Tongue (tissue), 2 donors: ENCODE results near the gene STK32B. TPM values are rescaled to one million over a fixed set of nuclear protein-coding genes. Genes with fewer than 3 reads are reported as not detected.
"Not testable (repeated sequence)": the region's sequence is repeated elsewhere in the genome, so short reads cannot be mapped to it uniquely, and the experiment has no call there.

ENCODE experiments used
- DNase-seq: peaks from one replicate; pipeline ENCODE4 v3.0.0-alpha.2; 2015
- total RNA-seq: library from RNA; depleted of rRNA; stranded (reverse); fragments of >200 nt; gene quantifications from one replicate; pipeline ENCODE4 v1.2.3, GENCODE V29; 2014

The STK32B gene
- total RNA-seq, 1 donor from 2014 or later: 3.5 TPM

DNA sequence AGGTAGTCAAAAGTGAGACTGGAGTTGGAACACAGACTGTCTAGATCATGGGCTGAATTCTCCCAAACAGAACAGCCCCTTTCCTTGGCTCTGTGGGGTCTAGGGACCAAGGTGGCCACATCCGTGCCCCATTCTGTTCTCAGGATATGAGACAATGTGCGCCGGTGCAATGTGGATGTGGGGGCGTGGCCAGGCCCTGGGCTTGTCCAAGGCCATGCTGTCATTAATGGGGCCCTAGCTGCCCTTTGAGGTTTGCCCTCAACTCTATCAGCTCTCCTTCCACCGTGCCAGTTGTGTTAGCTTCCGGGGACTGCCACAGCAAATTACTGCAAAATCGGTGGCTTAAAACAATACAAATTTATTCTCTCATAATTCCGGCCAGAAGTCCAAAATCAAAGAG is 344.5 kb downstream of the STK32B start:
- no peak for DNase-seq

GRCh38 chr4:5398056-5398455 is 346.8 kb downstream of the STK32B start:
- peak; percentile 24 for DNase-seq

DNA sequence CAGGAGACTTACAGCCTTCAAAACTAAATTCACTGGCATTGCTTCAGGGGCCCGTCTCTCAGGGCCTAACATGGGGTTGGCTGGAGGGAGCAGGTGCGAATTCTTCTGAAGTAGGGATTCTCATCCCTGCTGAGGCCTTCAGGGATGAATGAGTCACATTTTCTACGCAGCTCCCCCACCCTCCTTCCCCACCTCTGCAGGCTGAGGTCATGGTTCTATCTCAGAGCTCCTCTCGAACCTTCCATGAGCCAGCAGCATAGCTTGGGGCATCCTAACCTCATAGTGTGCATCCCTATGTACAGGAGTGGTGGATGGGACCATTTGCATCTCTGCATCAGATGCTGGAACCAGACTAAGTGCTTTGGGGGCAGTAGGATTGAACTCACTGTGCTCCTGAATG is 347.8 kb downstream of the STK32B start:
- no peak for DNase-seq

GRCh38 chr4:5399790-5400421 is 348.6 kb downstream of the STK32B start:
- peak; percentile 58 for DNase-seq

DNA sequence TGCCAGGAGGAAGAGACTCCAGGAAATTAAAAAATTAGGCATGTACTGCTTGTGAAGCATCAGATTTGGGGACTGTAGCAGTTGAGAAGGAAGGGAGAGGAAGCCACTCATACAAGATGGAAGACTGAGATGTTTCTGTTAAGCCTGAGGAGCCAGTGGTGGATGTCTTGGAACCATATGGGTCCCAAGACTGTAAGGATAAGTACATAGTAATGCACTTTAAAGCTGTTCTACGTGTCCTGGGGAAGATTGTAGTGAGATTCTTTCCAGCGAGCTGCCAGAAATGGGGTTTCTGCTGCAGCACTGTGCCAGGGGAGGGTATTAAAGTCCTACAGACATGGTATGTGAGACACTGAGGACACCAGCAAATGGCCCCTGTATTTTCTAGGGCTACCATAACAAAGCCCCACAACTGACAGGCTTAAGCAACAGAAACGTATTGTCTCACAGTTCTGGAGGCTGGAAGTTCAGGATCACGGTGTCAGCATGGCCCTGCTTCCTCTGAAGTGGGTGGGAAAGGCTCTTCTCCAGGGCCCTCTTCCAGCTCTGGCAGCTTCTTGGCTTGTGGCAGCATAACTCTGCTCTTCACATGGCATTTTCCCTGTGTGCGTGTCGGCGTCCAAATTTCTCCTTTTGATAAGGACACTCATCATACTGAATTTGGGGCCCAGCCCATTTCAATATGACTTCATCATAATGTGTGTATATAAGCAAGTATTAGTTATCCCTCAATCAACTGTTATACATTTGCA is 352.6 kb downstream of the STK32B start:
- no peak for DNase-seq

- DNase-seq: no peak
These were observed 358.0 kb downstream of the STK32B start for GRCh38 chr4:5409237-5409636.

DNA sequence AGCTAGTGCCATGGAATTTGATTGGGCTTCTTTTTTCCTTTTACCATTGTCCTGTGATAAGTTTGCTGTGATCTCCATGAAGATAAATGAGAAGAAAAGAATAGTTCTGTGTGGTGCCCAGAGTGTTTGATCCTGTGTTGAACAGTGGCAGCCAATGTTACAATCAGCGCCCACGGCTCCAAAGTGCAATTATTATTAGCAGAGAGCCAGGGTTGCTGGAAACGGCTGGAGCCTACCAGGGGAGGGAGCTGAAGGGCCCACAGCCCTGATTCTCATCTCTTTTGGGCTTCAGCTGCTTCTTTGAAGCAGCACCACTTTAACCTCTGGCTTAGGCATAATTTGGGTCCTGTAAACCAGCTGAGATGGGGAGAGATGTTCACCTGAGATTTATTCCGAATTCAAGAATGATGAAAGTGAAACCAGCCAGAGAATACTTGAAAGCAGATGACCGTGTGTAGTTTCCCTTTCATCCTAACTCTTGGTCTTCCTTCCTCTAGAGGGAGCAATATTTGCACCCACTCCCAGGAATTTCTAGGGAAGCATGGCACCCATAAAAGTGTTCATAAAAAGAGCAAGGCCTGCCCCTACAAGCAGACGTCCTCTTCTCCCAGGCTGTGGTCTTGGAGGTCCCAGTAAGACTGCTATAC is 358.8 kb downstream of the STK32B start:
- DNase-seq: no peak

DNA sequence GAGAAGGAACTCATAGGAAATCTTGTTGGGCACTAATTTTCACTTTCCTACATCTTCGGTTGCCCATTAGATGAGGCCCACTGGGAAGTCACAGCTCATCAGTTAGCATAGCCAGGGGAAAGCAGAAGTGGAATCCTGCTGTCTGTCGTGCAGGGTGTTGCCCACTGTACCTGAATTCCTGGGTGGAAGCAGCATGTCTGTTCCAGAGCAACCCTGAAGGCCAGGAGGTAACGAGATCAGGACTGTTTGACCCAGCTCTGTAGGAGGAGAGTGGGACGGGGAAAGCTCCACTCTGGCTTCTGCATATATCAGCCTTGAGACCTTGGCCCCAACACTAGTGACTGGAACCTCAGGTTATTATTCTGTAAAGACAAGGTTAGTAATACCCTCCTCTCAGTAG is 361.0 kb downstream of the STK32B start:
- no peak for DNase-seq

DNA sequence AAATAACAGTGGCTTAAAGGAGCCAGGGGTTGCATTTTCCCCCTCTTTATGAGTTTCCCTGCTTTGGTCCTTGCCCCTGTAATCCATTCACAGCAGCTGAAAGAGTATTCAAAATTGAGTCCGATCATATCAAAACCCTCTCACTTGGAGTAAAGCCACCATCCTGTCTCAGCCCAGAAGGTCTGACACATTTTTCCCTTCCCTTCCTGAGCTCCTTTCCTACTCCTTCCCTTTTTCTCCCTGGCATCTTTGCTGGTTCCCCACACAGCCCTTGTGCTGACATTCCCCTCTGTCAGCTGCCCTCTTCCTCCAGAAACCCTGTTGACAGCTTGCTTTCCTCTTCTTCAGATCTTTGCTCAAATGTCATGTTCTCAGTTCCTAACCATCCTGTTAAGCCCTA is 361.5 kb downstream of the STK32B start:
- DNase-seq: no peak

DNA sequence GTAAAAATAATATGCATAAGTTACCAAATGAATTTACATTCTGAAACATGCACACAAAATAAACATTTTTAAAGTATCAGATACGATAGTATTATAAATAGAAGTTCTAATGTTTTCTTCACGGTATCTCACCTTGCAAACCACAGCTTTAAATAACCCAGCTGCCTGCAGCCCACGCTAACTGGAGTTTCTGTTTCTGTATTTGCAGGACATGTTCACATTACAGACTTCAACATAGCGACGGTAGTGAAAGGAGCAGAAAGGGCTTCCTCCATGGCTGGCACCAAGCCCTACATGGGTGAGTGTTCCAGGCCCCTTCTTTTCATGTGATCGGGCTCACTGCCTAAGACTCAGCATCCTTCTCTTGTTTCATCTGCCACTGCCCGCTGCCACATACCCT is 365.4 kb downstream of the STK32B start:
- no peak for DNase-seq

- DNase-seq: no peak
These were observed 369.0 kb downstream of the STK32B start for GRCh38 chr4:5420266-5420665.

DNA sequence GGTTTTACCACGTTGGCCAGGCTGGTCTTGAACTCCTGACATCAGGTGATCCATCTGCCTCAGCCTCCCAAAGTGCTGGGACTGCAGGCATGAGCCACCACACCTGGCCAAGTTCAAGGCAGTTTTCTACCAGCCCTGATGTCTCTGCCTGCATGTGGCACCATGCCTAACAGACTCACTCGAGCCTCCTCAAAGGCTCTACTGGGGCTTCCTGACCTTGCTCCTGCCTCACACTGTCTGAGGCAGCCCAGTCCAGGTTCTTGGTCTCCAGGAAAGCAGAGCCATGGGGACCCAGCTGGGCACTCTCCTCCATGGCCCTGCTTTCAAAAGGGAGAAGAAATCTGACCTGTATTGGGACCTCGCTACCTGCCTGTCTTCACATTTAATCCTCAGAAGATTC is 370.1 kb downstream of the STK32B start:
- DNase-seq: no peak

DNA sequence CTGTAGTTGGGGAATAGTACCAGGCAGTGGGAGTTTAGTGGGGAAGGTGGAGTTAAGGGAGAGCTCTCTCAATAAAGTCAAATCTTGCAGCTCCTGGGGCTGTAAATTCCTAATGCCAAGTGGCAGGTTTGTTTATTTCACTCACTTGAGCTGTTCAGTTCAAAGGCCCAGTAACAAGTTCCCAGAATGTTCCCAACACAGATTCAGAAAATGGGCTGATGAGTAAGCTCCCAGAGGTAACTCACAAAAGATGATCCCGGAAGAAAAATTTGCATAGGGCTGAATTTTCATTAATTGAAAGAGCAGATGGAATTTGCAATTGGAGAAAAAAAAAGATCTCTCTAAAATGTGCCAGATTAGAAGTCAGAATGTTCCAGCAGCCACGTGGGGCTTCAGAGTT is 370.9 kb downstream of the STK32B start:
- DNase-seq: no peak

DNA sequence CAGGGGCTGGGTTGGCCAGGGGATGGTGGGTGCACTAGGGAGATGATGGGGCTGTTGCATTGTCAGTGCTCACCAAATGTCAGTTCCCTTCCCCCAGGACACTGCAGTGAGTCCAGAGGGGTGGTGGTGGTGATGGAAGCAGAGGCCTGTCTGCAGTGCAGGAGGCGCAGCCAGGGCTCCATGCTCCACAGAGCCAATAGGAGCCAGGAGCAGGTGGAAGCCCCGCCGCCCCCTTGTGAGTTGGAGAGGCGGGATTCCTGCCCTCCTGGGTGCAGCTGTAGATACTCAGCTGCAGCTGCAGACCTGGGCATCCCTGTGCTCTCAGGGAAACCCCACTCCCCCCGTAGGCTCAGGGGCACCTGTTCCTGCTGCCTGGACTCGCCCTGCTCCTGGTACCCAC is 372.4 kb downstream of the STK32B start:
- no peak for DNase-seq

DNA sequence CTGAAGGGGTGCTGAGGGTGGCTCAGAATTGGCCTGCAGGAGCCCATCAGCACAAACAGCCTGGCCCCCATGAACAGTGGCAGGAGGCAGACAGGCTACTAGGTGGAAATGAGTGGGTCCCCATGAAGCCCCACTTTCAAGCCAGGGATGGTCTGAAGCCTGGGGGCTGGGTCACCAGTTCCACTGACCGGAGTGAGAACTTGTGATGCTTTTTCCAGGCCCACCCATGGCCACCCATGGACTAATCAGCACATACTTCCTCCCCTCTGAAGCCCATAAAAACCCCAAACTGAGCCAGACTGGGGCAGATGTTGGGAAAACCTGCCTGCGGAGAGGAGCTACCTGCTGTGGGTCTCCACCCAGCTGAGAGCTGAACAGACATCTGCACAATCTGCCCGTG is 372.9 kb downstream of the STK32B start:
- no peak for DNase-seq

GRCh38 chr4:5424901-5425300 is 373.6 kb downstream of the STK32B start:
- DNase-seq: no peak

DNA sequence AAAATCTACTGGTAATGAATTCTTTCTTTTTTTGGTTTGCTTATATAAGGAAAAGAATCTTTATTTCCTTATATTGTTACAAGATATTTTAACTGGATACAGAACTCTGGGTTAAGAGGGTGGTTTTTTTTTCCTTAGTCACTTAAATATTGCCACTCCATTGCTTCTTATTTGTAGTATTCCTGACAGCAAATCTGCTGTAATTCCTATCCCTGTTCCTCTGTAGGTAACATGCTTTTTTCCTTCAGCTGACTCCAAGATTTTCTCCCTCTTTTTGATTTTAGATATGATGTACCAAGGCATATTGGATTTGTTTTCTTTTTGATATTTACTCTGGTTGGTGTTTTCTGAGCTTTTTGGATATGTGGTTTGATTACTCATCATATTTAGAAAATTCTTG is 378.5 kb downstream of the STK32B start:
- DNase-seq: no peak

GRCh38 chr4:5433196-5433595 is 381.9 kb downstream of the STK32B start:
- no peak for DNase-seq

DNA sequence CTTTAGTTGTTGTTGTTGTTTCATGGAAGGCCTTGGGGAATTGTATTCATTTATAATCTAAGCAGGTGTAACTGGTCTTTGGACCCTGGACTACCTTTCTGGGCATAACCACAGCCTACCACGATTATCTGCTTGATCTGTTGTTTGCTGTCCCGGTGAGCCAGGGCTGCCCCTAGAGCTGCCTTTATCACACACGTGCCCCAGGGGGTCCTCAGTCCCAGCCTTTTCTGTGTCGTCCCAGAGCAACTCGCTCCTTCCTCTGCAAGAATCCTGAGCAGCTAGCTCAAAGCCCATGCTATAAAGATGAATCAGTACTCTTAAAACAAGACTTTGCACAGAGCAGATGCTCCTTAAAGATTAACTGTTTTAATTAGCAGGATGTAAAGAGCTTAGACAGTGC is 383.9 kb downstream of the STK32B start:
- no peak for DNase-seq

DNA sequence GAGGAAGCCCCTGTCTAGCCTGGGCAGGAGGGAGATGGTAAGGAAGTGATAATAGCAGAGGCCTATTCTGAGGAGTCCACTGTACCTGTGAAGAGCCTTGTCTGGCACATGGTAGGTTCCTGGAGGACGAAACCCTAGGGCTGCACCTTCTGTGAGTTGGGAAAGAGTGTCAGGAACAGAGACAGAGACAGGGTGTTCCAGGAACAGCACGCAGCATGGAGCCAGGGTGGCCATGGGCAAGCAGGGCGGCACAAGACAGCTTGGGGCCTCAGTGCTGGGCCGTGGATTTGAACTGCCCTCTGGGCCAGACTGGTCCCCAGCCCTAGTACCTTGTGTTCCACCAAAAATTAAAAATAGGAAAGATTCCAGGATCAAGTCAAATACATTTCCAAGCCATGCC is 384.5 kb downstream of the STK32B start:
- no peak for DNase-seq

GRCh38 chr4:5443976-5444802 is 392.9 kb downstream of the STK32B start:
- DNase-seq: not testable (repeated sequence)

- DNase-seq: no peak
These were observed 393.7 kb downstream of the STK32B start for GRCh38 chr4:5444918-5445517.
